Measurements from ENCODE around the gene GPATCH8. TPM values are rescaled to one million over a fixed set of nuclear protein-coding genes. Genes with fewer than 3 reads are reported as not detected.

The GPATCH8 gene
- total and polyA plus RNA-seq, 2 of the 8 experiments (the other 6 are each of a cell fraction or from before 2014, with no cell fraction given): 20.5 to 58.1 TPM

- no peak for TF ChIP-seq NRF1 (IDR thresholded peaks at IDR 0.05; ENCODE audit: low read depth, low read length)
Measured at GRCh38 chr17:44469676-44470075, 33.5 kb downstream of the GPATCH8 start (continued).

Data from H1 (cell line).